Thoracic aorta (tissue), 2 donors: ENCODE data around the gene C2CD4C. TPM values are rescaled to one million over a fixed set of nuclear protein-coding genes. Genes with fewer than 3 reads are reported as not detected.

Source experiments
- ATAC-seq: fragments of 150-250 bp; one replicate; pipeline ENCODE4 v1.8.0; 2017; ENCODE audit warnings: low read depth; ENCODE audit not compliant: insufficient number of reproducible peaks, low FRiP score
- DNase-seq: peaks from one replicate; pipeline ENCODE4 v3.0.0-alpha.2; 2020; ENCODE audit warnings: low spot score
- H3K27ac ChIP-seq, 2 donors: fragments of 200-600 bp; sonication (generic); 1 replicate in 1 of 2; 2 replicates in 1 of 2; pipeline ENCODE4 v1.5.1; 2016; ENCODE audit warnings: mild to moderate bottlenecking in 2 of 2, moderate library complexity in 2 of 2
- H3K27me3 ChIP-seq: fragments of 200-600 bp; sonication (generic); replicated peaks from 2 replicates; pipeline ENCODE4 v1.6.0; 2016; ENCODE audit warnings: mild to moderate bottlenecking; ENCODE audit not compliant: insufficient read depth
- H3K36me3 ChIP-seq: fragments of 200-600 bp; sonication (generic); one replicate; pipeline ENCODE4 v1.5.1; 2016
- H3K4me1 ChIP-seq, 2 donors: fragments of 200-600 bp; sonication (generic); 1 replicate in 1 of 2; 2 replicates in 1 of 2; pipeline versions ENCODE4 v1.5.1 to v1.6.0; 2016; ENCODE audit warnings: low read depth in 2 of 2, mild to moderate bottlenecking in 1 of 2; ENCODE audit not compliant: control insufficient read depth in 1 of 2
- H3K4me3 ChIP-seq: fragments of 200-600 bp; sonication (generic); 2 replicates; pipeline ENCODE4 v1.5.1; 2016; ENCODE audit warnings: mild to moderate bottlenecking
- H3K9me3 ChIP-seq: fragments of 200-600 bp; sonication (generic); 2 replicates; pipeline ENCODE4 v1.5.1; 2016
- CTCF ChIP-seq: fragments of 200-600 bp; sonication (generic); IDR thresholded peaks from one replicate; pipeline ENCODE4 v1.5.1; 2019; ENCODE audit warnings: antibody characterized with exemption
- total RNA-seq, 2 donors: library from RNA; depleted of rRNA; stranded (reverse); fragments of >200 nt; gene quantifications; one replicate each; pipeline versions ENCODE4 v1.1.0 to v1.2.3, GENCODE V29; 2016

Gene C2CD4C
- total RNA-seq, 2 donors from 2014 or later, result 0.54 to 1.6 TPM

GRCh38 chr19:449916-450315 lies 41.0 kb upstream of the C2CD4C start:
- TF ChIP-seq CTCF, result no peak
- H3K4me1 ChIP-seq, result no peaks in the 10 kb centered on the region
- no peak overlapping the region for H3K4me3 ChIP-seq
- no peaks in the 10 kb centered on the region for H3K36me3 ChIP-seq
- H3K27me3 ChIP-seq, result no peaks in the 10 kb centered on the region
- H3K9me3 ChIP-seq, result no peaks in the 10 kb centered on the region
- H3K27ac ChIP-seq, result no peak overlapping the region
- no peak for DNase-seq
- ATAC-seq, result no peak

- DNase-seq (no peak), ATAC-seq (no peak)
- no peak overlapping the region for H3K27ac ChIP-seq
Measured at GRCh38 chr19:447816-448560, 39.0 kb upstream of the C2CD4C start.

GRCh38 chr19:447064-447426 lies 38.1 kb upstream of the C2CD4C start:
- Histone ChIP-seq H3K4me3 (no peak overlapping the region), H3K9me3 (no peaks in the 10 kb centered on the region), H3K27ac (no peak overlapping the region), H3K36me3 (no peaks in the 10 kb centered on the region), H3K4me1 (no peaks in the 10 kb centered on the region), H3K27me3 (no peaks in the 10 kb centered on the region)
- ATAC-seq, result no peak
- TF ChIP-seq CTCF, result no peak
- DNase-seq, result no peak

More at GRCh38 chr19:447816-448560, 39.0 kb upstream of the C2CD4C start:
- H3K27me3 ChIP-seq, result no peaks in the 10 kb centered on the region
- no peaks in the 10 kb centered on the region for H3K36me3 ChIP-seq
- no peaks in the 10 kb centered on the region for H3K4me1 ChIP-seq
- no peak overlapping the region for H3K4me3 ChIP-seq
- no peak for TF ChIP-seq CTCF
- H3K9me3 ChIP-seq, result no peaks in the 10 kb centered on the region

GRCh38 chr19:444677-445210 lies 35.8 kb upstream of the C2CD4C start:
- ATAC-seq (no peak), DNase-seq (no peak)
- Histone ChIP-seq H3K36me3 (no peaks in the 10 kb centered on the region), H3K4me3 (no peak overlapping the region), H3K9me3 (no peaks in the 10 kb centered on the region), H3K27ac (no peak overlapping the region), H3K27me3 (no peaks in the 10 kb centered on the region), H3K4me1 (no peaks in the 10 kb centered on the region)
- no peak for TF ChIP-seq CTCF

- Histone ChIP-seq H3K27ac (no peak overlapping the region), H3K27me3 (no peaks in the 10 kb centered on the region), H3K4me3 (no peak overlapping the region), H3K9me3 (no peaks in the 10 kb centered on the region), H3K4me1 (no peaks in the 10 kb centered on the region), H3K36me3 (no peaks in the 10 kb centered on the region)
- TF ChIP-seq CTCF, result no peak
- DNase-seq (no peak), ATAC-seq (no peak)
Measured at GRCh38 chr19:443005-443404, 34.1 kb upstream of the C2CD4C start.
